GM18498 (cell line): Measurements from ENCODE around the gene ADIRF.
"Not testable (repeated sequence)": the region's sequence is repeated elsewhere in the genome, so short reads cannot be mapped to it uniquely, and the experiment has no call there.

Source experiments
- ATAC-seq: cut with Tn5 transposase; IDR thresholded peaks from one replicate; pipeline ENCODE4 v1.9.1; 2021; ENCODE audit warnings: mild to moderate bottlenecking, moderate library complexity; ENCODE audit not compliant: unreplicated experiment

ADIRF gene

DNA sequence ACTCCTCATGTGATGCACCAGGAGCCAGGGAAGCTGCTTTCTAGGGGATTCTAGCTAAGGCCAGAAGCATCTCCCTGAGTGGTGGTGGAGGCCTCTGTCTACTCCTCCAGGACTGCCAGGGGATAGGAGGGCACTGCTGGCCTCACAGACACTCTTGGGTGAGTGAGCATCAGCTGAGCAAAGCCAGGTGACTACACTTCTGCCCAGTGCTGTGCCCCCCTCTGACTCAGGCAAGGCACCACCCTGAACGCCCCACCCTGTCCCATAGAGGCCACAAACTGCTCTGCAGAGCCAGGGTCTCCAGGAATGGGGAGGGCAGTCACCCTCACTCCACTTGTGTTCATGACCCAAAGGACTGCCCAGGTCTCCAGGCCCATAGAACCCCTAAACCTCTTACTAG lies 51.2 kb downstream of the ADIRF start:
- not testable (repeated sequence) for ATAC-seq

GRCh38 chr10:87020056-87020455 lies 51.8 kb downstream of the ADIRF start, which contains the start of gene FAM25A:
Gene FAM25A, plus strand, starts transcription at chr10:87020294. Its CDS starts 31 bp downstream, at chr10:87020325.
- ATAC-seq: not testable (repeated sequence)
